HG03457 (cell line): Measurements from ENCODE around the gene CCL13.

Experiments used
- ATAC-seq: cut with Tn5 transposase; IDR thresholded peaks from one replicate; pipeline ENCODE4 v1.9.1; 2021; ENCODE audit warnings: moderate number of reproducible peaks; ENCODE audit not compliant: unreplicated experiment

CCL13 gene

GRCh38 chr17:34361478-34362061 lies 5.3 kb downstream of the CCL13 start:
- ATAC-seq, result no peak

DNA sequence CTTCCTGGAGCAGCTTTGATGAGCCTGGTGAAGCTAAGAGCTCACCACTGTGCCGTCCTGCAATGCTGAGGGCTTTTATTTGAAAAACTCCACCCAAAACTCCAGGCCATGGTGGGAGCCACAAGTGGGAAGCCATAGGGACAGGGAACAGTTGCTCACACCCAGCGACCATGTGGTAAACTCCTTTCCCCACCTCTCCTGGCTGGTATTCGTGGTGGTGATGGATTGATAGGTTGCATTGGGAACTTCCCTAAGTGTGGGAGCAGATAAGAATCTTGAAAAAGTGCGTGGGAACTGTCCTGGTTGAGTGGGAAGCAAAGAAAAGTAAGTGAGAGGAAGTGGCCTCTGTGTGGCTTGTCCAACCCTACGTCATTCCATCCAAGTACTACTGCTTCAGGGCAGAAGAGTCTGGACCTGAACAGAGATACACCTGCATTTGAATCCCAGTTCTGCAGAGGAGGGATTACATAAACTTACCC lies 6.9 kb downstream of the CCL13 start, which contains the start of gene CCL1:
TSS of gene CCL1 (minus strand) at position 51 of the 479 bp plus-strand sequence. CDS start 72 bp downstream, outside the sequence.
- ATAC-seq, result no peak

GRCh38 chr17:34364751-34365150 lies 8.5 kb downstream of the CCL13 start:
- no peak for ATAC-seq

GRCh38 chr17:34365340-34365739 lies 9.1 kb downstream of the CCL13 start:
- ATAC-seq, result no peak

GRCh38 chr17:34366010-34366409 lies 9.7 kb downstream of the CCL13 start:
- ATAC-seq, result no peak

GRCh38 chr17:34366529-34367107 lies 10.3 kb downstream of the CCL13 start:
- no peak for ATAC-seq

DNA sequence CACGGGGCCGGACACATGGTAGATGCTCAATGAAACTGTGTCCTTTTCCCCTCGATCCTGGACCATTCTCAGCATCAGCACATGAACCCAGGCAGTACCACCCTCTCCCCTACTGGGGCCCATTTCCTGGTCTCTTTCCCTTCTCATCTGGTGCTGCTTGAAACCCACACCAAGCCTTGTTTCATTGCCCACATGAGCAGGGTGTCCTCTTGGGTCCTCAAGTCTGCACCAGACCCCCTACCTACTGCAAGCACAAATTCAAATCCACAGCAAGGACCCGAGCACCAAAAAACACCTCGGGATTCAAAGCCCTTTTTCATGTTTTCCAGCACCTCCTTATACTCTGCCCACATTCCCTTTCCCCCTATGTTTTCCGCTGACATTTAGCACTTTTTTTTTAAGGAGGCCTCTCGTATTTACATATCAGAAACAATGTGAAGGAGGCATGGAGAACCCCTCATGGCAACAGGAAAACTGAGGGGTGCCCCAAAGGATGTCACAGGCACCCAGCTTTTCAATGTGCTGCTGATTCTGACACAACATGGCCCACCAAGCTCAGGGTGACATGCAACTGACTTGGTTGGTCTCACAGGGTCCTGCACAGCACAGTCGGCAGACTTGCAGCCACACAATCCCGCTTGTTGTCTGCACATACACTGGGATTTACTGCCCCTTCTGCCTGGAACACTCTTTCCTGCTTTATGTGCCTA lies 11.4 kb downstream of the CCL13 start:
- no peak for ATAC-seq

DNA sequence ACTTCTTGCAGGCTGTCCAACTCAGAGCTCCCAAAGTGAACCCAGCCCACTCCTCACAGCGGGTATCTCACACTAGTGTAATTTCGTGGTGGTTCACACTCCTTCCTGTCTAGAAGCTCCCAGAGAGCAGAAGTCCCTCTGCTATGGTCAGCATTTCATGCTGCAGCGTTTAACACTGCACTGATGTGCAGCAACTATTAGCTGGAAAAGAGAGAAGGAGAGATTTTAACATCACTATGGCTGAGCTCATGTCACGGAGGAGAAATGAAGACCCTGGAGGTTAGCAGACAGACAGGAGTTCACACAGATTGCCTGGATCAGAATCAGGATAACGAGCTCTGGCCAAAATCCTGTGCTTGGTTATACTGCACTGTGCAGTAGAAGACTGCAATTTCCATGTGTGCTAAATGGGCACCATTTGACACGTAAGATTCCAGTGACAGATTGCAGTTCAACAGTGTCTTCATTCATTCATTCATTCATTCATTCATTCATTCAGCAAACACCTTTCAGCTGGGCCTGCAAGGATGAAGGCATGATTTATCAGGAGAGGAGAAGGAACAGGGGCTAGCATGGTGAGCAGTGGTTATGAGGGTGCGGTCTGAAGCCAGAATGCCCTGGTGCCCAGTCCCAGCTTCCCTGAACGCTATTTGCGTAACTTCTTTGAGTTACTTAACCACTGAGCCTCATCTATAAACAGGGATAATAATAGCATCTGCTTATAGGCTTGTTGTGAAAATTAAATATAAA lies 12.1 kb downstream of the CCL13 start:
- no peak for ATAC-seq

DNA sequence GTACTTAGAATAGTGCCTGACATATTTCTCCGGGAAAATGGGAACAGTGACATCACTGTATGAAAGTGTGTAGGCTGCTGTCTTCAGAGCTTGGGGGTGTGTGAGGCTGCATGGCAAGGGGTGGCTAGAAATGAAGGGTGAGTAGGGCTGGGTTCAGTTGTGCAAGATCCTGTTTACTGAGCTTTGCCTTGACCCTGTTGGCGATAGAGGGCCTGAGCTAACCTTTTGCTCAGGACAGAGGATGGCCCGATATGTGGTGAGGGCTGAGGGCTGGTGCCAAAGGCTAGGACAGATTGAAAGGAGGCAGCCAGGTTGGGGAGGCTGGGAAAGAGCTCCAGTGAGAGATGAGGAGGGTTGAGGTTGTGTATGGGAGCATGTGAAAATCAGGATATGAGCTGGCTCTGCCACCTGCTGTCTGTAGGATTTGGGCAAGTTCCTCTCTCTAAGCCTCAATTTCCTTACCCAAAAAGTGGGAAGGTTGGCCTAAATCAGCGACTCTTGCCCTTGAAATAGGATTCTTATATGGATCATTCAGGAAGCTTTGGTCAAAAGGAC lies 12.7 kb downstream of the CCL13 start:
- no peak for ATAC-seq

DNA sequence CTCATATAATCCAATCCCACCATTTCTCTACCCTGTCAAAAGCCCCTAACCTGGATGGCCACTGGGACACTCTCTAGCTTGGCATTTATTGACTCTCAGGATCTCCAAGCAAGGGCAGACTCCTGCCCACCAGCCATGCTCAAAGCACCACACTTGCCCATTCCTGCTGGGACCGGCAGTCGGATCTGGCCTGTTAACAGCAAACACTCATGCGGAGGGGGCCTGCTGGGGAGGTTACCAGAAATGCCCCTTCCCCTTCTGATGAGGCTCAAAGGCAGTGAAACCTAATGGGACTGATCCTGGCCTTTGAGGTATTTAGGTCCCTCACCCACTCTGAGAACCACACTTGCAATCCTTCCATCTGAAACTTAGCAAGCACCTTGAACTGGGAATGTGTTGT lies 13.3 kb downstream of the CCL13 start:
- ATAC-seq, result no peak

- no peak for ATAC-seq
Observed at GRCh38 chr17:34370376-34370996, 14.2 kb downstream of the CCL13 start.

GRCh38 chr17:34370997-34371395 lies 14.7 kb downstream of the CCL13 start:
- no peak for ATAC-seq

DNA sequence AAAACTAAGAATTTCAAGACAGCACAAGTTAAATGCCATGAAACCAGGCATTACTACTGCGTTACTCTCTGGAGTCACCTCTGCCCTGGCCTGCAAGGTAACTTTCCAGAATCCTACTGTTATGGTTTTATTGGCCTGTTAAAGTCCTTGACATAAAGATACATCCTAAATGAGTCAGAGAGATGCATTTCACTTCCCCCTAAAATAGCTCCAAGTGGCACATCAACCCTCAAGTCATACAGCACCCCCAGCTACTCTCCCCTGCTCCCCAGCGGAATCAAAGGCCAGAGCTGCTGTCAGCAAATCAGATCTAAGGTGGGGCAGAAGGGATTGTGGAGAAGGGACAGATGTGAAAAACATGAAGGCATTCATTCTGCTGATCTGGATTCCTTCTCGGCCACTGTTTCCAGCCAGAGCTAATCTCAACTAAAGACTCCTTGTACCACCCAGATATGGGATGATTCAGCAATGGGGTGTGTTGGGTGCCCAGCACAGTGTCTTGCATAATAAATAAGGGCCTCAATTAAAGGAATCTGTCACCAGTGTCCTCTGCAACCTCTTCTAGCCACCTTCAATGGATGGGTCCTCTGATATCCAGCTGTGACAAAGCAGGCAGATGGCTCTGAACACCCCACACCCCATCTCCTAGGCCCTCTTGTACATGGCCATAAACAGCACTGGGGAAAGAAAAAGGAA lies 15.3 kb downstream of the CCL13 start:
- ATAC-seq, result no peak

GRCh38 chr17:34374457-34374856 lies 18.2 kb downstream of the CCL13 start:
- ATAC-seq, result no peak

- no peak for ATAC-seq
Observed at GRCh38 chr17:34375426-34375997, 19.2 kb downstream of the CCL13 start.

DNA sequence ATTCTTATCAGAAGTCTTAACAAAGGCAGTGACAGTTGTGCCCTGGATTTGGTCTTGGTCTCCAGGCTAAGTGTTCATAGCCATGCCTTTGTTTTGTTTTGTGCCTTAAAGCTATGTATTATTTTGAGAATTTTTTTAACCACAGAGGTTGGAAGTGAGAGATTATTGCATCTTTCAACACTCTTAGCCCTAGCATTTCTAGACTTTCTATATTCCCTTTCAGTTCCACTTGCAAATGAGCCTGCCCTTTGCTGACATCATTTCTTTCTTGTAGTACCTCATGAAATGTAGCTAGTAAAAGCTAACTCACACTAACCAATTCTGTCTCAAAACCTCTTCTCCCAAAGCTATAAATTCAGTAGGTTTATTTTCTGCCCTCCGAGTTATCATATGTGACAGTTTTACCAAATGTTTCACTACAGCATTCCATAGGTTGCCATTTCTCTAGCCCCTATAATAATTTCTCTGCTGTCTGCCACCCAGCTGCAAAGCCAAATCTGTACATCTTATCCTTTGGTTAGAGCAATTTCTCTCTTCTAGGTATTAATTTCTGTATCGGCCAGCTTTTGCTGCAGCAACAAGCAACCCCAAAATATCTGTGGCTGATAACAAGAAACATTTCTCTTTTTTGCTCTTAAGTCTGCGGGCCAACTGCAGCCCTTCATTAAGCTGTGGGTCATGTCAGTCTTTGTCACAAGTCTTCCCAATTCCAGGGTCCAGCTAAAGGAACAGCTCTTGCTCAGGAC lies 21.0 kb downstream of the CCL13 start:
- ATAC-seq, result no peak

DNA sequence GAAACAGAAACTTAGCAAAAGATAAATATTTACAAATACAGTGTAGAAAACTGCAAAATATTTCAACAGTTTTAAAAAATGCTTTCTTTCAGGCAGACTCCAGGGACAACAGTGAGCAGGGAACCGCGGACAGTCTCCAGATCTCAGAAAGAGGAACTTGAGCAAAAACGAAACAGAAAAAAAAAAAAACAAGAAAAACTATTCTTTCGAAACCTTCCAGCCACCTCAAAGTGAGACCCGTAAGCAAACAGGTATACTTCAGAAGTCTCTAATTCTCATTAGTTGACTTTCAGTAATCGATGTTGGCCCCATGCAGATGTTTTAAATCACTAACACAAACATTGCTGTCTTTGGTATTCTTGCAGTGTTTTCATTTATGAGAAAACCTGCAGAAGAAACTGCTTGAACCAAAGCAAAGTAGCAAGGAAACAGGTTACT lies 22.4 kb downstream of the CCL13 start:
- no peak for ATAC-seq

DNA sequence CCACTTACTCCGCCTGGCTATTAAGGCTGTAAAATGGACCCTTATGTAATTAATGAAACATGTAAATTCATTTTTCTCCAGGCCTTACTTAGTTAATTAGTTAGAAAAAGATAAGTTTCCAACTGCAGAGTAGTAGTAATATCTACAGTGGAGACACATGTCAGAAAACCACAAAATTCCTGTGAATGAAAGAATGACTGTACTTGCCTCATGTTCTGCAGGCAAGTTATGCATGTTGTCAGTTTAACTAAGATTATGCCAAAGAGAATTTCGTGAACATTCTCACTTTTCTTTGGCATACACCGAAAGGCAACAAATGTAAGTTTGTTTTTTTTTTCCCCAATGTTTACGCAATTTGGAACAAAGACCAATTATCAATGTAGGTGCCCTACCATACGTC lies 23.6 kb downstream of the CCL13 start:
- ATAC-seq, result no peak

DNA sequence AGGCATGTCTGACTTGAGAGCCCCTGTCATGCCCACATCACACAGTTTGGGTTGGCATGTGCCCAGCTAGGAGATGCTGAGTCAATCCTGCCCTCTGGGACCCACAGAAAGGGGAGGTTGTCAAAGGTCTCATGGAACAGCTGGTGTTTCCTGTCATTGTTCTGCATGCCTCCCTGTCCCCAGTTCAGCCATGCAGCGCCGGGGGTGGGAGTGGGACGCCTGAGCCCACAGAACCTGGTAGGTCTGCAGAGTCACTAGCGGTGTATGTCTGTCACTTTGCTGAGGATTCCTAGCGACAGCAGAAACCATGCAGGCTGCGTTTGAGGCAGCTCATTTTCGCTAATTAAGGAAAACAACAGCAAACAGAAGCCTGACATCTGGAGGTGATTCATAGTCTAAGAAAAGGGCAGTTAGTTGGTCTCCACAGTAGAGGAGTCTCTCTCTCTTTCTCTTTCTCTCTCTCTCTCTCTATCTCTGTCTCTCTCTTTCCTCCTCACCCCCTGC lies 26.4 kb downstream of the CCL13 start:
- no peak for ATAC-seq
